IPS DF 4.7 (cell line): ENCODE results near the gene DCST1.

ENCODE experiments used
- DNase-seq: peaks from one replicate; pipeline ENCODE4 v3.0.0-alpha.2; 2013; ENCODE audit warnings: low spot score; ENCODE audit errors: extremely low read depth

The DCST1 gene

GRCh38 chr1:155030899-155031298, 2.7 kb upstream of the DCST1 start:
- no peak for DNase-seq

- no peak for DNase-seq
Measured at GRCh38 chr1:155032886-155033285, 738 bp upstream of the DCST1 start.

GRCh38 chr1:155034318-155035208, 939 bp downstream of the DCST1 start:
- DNase-seq = no peak

- no peak for DNase-seq
Measured at GRCh38 chr1:155035936-155036335, 2.3 kb downstream of the DCST1 start.

- no peak for DNase-seq
Measured at GRCh38 chr1:155037043-155037442, 3.4 kb downstream of the DCST1 start.

GRCh38 chr1:155037851-155038441, 4.3 kb downstream of the DCST1 start:
- DNase-seq = no peak

- DNase-seq = no peak
Measured at GRCh38 chr1:155038602-155039307, 5.1 kb downstream of the DCST1 start.

- DNase-seq = no peak
Measured at GRCh38 chr1:155039308-155039669, 5.7 kb downstream of the DCST1 start.

GRCh38 chr1:155040358-155041093, 6.9 kb downstream of the DCST1 start:
- DNase-seq = no peak

- DNase-seq = no peak
Measured at GRCh38 chr1:155042789-155043188, 9.2 kb downstream of the DCST1 start.

- DNase-seq = no peak
Measured at GRCh38 chr1:155043301-155043702, 9.7 kb downstream of the DCST1 start.

- DNase-seq = no peak
Measured at GRCh38 chr1:155043793-155044192, 10.2 kb downstream of the DCST1 start.

GRCh38 chr1:155044365-155044764, 10.7 kb downstream of the DCST1 start:
- DNase-seq = no peak

- no peak for DNase-seq
Measured at GRCh38 chr1:155044812-155045657, 11.4 kb downstream of the DCST1 start.

GRCh38 chr1:155048449-155049334, 15.1 kb downstream of the DCST1 start:
- DNase-seq = no peak

GRCh38 chr1:155049651-155050559, 16.3 kb downstream of the DCST1 start:
- DNase-seq = no peak

GRCh38 chr1:155050560-155051341, 17.1 kb downstream of the DCST1 start, which contains the start of gene ADAM15:
TSS of gene ADAM15 (plus strand) at chr1:155051316. CDS start at chr1:155051387, 71 bp downstream.
- no peak for DNase-seq

- DNase-seq = no peak
Measured at GRCh38 chr1:155051342-155051776, 17.7 kb downstream of the DCST1 start.
